Activated B cell treated with CpG ODN at 0.5 μM for 24 hours (primary cell): Measurements from ENCODE around the gene USP37. TPM values are rescaled to one million over a fixed set of nuclear protein-coding genes. Genes with fewer than 3 reads are reported as not detected.

Source experiments
- ATAC-seq: fragments of 200-7000 bp; cut with Tn5 transposase; one replicate; pipeline ENCODE4 v1.10.0; 2021; ENCODE audit warnings: low read depth, mild to moderate bottlenecking, moderate library complexity
- CTCF ChIA-PET: fragments of 350-600 bp; sonication (Branson Sonifier 250); formaldehyde crosslinking; loops from one replicate; lab custom pipeline; 2021; ENCODE audit warnings: antibody characterized with exemption; lab: Charles Lee
- POLR2A ChIA-PET: fragments of 350-600 bp; sonication (Branson Sonifier 250); formaldehyde crosslinking; loops from one replicate; lab custom pipeline; 2021; ENCODE audit warnings: antibody characterized with exemption; lab: Charles Lee
- DNase-seq: peaks from one replicate; pipeline ENCODE4 v3.0.0; 2022
- H3K27ac Mint-ChIP-seq: one replicate; pipeline ENCODE4 v1.8.0; 2020; ENCODE audit warnings: mixed read lengths
- H3K27me3 Mint-ChIP-seq: one replicate; pipeline ENCODE4 v1.8.0; 2021; ENCODE audit warnings: mixed read lengths
- H3K36me3 Mint-ChIP-seq: one replicate; pipeline ENCODE4 v1.8.0; 2021; ENCODE audit warnings: low read depth, mixed read lengths
- H3K4me1 Mint-ChIP-seq: one replicate; pipeline ENCODE4 v1.8.0; 2021; ENCODE audit warnings: mixed read lengths
- H3K4me3 Mint-ChIP-seq: one replicate; pipeline ENCODE4 v1.8.0; 2020; ENCODE audit warnings: mild to moderate bottlenecking, mixed read lengths
- H3K9me3 Mint-ChIP-seq: one replicate; pipeline ENCODE4 v1.8.0; 2020; ENCODE audit warnings: mixed read lengths
- intact Hi-C: fragments of 100-400 bp; cut with micrococcal nuclease; formaldehyde crosslinking; loops from one replicate; pipeline ENCODE4 v1.15.1; 2024
- total RNA-seq: library from RNA; stranded (reverse); gene quantifications from 2 replicates; pipeline ENCODE4 v1.2.3, GENCODE V29; 2022
- TF ChIP-seq, protein P1 (sequence below): fragments of 200-600 bp; IDR thresholded peaks from one replicate; pipeline ENCODE4 v1.8.0; 2022; ENCODE audit warnings: antibody characterized with exemption, mild to moderate bottlenecking

USP37 gene
- total RNA-seq, 1 donor from 2014 or later: 23.1 TPM

DNA sequence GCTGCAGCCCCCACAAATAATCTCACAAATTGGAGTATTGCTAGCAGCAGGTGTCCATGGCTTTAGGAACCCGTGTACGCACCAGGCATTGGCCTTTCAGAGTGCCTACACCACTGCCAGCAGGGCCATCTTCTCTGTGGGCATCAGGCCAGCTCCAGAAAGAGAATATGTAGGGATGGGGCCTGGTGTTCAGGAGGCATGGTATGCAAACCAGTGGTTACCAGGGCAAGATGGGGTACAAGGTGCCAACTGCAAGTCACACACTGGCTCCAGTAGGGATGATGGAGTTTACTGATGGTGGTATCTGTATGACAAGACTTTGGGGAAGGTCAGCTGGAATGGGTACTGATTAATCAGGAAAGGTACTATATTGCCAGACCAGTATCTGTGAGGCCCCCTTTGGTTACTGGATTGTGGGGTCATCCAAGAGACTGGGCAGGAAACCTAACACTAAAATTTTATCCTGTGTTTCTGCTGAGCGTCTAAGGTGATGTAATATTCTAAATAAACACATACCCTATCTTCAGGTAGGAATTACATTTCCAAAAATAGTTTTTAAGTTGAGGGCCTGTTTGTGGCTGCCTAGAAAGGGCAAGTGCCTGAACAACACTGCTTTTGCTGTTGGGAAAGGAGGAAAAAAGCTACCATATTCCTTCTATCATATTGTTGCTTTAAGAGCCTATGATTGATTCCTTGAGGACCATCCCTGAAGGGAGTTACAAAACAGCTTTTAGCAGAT, 9.5 kb upstream of the USP37 start:
- Mint-ChIP-seq H3K27me3 (no peaks in the 10 kb centered on the region), H3K27ac (no peak overlapping the region), H3K36me3 (peaks cover 51% of the 10 kb centered on the region), H3K9me3 (no peaks in the 10 kb centered on the region), H3K4me1 (peaks cover 24% of the 10 kb centered on the region), H3K4me3 (no peak overlapping the region)
- TF ChIP-seq, protein P1, sequence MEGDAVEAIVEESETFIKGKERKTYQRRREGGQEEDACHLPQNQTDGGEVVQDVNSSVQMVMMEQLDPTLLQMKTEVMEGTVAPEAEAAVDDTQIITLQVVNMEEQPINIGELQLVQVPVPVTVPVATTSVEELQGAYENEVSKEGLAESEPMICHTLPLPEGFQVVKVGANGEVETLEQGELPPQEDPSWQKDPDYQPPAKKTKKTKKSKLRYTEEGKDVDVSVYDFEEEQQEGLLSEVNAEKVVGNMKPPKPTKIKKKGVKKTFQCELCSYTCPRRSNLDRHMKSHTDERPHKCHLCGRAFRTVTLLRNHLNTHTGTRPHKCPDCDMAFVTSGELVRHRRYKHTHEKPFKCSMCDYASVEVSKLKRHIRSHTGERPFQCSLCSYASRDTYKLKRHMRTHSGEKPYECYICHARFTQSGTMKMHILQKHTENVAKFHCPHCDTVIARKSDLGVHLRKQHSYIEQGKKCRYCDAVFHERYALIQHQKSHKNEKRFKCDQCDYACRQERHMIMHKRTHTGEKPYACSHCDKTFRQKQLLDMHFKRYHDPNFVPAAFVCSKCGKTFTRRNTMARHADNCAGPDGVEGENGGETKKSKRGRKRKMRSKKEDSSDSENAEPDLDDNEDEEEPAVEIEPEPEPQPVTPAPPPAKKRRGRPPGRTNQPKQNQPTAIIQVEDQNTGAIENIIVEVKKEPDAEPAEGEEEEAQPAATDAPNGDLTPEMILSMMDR: no peak
- no peak for ATAC-seq
- CTCF ChIA-PET: no interaction called here
- intact Hi-C loops: no loop called here
- POLR2A ChIA-PET: interaction anchor here (1.0 to 1.4 kb wide), 2 partner anchors 82 to 169 kb away, joined by 3 read pairs; partner anchors contain the start of genes BCS1L and ZNF142
- DNase-seq: no peak

DNA sequence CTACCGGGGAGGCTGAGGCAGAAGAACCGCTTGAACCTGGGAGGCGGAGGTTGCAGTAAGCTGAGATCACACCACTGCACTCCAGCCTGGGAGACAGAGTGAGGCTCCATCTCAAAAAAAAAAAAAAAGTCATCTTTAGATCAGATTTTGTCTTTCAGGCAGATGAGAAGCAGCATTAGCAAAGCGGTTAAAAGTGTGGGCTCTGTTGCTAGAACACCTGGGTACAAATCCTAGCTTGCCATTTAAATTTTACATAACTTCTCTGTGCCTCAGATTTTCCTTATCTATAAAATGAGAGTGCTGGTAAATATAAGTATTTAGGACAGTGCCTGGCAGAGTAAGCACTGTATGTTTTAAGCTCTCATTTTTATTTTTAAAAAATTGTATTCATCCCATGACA, 8.7 kb upstream of the USP37 start:
- ChIA-PET POLR2A (interaction anchor here (1.0 kb wide), 1 partner anchor 169 kb away, joined by 3 read pairs; no protein-coding TSS in a partner anchor), CTCF (no interaction called here)
- ATAC-seq: no peak
- Mint-ChIP-seq H3K4me1 (peaks cover 24% of the 10 kb centered on the region), H3K36me3 (peaks cover 50% of the 10 kb centered on the region), H3K4me3 (no peak overlapping the region), H3K9me3 (no peaks in the 10 kb centered on the region), H3K27me3 (no peaks in the 10 kb centered on the region), H3K27ac (no peak overlapping the region)
- TF ChIP-seq, protein P1: no peak
- intact Hi-C loops: no loop called here
- DNase-seq: no peak

DNA sequence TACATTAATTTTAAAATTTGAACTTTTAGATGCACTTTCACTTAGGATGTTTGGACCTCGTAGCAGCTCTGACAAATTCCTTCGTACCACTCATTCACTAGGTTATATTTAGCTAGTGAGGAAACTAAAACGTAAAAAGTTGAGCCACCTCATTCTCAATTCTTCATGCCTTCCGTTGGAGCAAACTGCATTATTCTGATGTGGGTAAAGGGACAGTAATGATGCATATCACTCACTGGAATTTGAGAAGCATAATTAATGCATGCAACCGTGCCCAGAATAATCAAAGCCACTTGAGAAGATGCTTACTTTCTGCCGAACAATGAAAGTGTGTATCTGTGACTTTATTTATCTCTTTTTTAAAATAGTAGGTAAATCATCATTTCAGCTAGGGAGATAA, 2.7 kb upstream of the USP37 start:
- Mint-ChIP-seq H3K4me3 (peak overlapping the region; percentile 97), H3K4me1 (peaks cover 45% of the 10 kb centered on the region), H3K9me3 (no peaks in the 10 kb centered on the region), H3K27me3 (no peaks in the 10 kb centered on the region), H3K27ac (peak overlapping the region; percentile 47), H3K36me3 (peaks cover 61% of the 10 kb centered on the region)
- ATAC-seq (no peak), DNase-seq (no peak)
- ChIA-PET POLR2A (interaction anchor here (0.5 to 0.7 kb wide), 3 partner anchors 87 to 817 kb away, joined by 3 to 5 read pairs (median 4); no protein-coding TSS in a partner anchor), CTCF (no interaction called here)
- TF ChIP-seq, protein P1: no peak
- intact Hi-C loops: no loop called here

DNA sequence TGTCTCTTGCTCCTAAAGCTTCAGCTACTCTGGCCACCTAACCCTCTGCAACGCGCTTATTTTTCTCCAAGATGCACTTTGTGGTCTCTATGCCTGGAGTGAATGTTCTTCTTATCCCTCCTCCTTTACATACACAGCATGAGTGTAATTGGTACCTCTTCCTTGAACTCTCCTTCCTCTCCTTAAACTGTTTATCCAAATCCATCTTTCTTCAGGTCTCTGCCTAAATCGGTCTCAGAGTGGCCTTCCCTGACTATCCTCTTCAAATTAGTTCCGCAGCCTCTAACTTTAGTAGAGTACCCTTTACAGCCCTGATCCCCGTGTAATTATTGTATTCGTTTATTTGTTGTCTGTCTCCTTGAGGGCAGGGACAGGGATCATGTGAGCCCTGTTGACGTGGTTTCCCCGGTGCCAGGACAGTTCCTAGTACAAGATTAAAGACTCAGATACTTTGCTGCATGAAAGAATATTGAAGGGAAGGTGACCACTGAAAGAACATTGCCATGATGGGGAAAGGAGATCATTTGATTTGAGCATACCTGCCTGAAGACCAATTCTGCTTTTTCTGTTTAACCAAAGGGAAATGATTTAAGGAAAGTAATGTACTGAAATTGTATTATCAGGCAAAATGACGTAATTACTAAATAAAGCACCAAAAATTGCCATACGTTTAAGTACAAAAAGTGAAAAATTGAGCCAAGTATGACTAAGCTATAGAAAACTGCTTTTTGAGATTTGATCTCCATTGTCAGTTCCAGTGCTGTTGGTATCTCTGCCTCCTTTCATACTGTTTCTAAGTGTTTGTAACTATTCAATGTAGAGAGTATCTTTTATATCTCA, 1.7 kb upstream of the USP37 start:
- ChIA-PET CTCF (no interaction called here), POLR2A (interaction anchor here (0.6 to 0.7 kb wide), 2 partner anchors 86 to 103 kb away, joined by 4 read pairs; no protein-coding TSS in a partner anchor)
- ATAC-seq (no peak), DNase-seq (no peak)
- Mint-ChIP-seq H3K36me3 (peaks cover 59% of the 10 kb centered on the region), H3K27me3 (no peaks in the 10 kb centered on the region), H3K4me1 (peaks cover 45% of the 10 kb centered on the region), H3K4me3 (peak overlapping the region; percentile 97), H3K27ac (peak overlapping the region; percentile 99), H3K9me3 (no peaks in the 10 kb centered on the region)
- intact Hi-C loops: loop anchor here (2.0 to 10.0 kb wide), 8 partner anchors 95 to 929 kb away; partner anchors contain the start of genes ARPC2, CNPPD1, DNPEP and GMPPA
- TF ChIP-seq, protein P1: no peak

DNA sequence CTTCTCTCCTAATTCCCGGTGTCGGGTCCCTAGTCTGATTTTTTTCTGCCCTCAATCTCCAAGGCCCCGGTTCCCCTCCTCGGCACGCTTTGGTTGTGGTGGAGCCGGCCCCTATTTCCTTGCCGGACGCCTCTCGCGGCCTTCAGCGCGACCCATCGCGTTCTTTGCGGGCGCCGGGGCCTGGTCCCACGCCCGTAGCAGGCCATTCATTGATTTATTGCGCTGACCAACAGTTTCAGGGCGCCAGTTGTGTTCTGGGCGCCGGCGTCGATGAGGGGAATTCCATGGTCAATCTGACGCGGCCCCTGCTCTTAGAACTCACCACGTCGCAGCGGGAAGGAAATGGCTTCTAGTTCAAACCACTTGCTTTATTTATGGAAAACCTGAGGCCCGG, 884 bp upstream of the USP37 start:
- Mint-ChIP-seq H3K9me3 (no peaks in the 10 kb centered on the region), H3K27ac (peak overlapping the region; percentile 99), H3K4me3 (peak overlapping the region; percentile 97), H3K36me3 (peaks cover 53% of the 10 kb centered on the region), H3K27me3 (no peaks in the 10 kb centered on the region), H3K4me1 (peaks cover 45% of the 10 kb centered on the region)
- TF ChIP-seq, protein P1: no peak
- ChIA-PET POLR2A (no interaction called here), CTCF (no interaction called here)
- peak; percentile 2 for ATAC-seq
- DNase-seq: no peak
- intact Hi-C loops: loop anchor here (2.0 to 10.0 kb wide), 8 partner anchors 94 to 930 kb away; partner anchors contain the start of genes ARPC2, CNPPD1, DNPEP and GMPPA
